HG03460 (cell line): ENCODE measurements around the gene CRIM1.

Experiments used
- ATAC-seq: cut with Tn5 transposase; IDR thresholded peaks from one replicate; pipeline ENCODE4 v1.9.1; 2021; ENCODE audit not compliant: unreplicated experiment

CRIM1 gene

GRCh38 chr2:36545871-36546416 lies 190.4 kb downstream of the CRIM1 start:
- no peak for ATAC-seq

- no peak for ATAC-seq
Observed at GRCh38 chr2:36547906-36548305, 192.3 kb downstream of the CRIM1 start.

DNA sequence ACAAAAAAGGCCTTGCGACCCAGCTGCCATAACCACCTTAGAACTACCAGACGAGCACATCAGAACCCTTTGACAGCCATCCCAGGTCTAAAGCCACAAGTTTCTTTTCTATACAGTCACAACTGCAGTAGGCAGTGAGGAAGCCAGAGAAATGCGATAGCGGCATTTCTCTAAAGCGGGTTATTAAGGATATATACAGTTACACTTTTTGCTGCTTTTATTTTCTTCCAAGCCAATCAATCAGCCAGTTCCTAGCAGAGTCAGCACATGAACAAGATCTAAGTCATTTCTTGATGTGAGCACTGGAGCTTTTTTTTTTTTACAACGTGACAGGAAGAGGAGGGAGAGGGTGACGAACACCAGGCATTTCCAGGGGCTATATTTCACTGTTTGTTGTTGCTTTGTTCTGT lies 193.6 kb downstream of the CRIM1 start:
- ATAC-seq: no peak

GRCh38 chr2:36550006-36550405 lies 194.4 kb downstream of the CRIM1 start:
- ATAC-seq: no peak

DNA sequence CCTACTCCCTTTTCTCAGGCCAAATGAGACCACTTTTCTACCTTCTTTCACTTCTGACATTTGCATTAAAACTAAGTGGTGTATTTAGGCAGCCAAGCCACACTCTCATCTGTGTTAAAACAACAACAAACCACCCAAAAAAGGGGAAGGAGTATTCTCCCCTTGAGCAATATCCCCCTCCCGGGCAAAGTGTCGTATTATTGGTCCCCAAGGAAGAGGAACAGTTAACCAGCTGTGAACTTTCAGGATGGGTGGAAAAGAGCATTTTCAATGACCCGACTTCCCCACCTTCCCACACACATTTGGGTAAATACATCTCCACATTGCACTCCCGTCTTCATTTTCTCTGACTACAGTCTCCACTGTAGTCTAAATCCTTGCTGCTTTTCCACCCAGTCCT lies 198.1 kb downstream of the CRIM1 start:
- no peak for ATAC-seq

DNA sequence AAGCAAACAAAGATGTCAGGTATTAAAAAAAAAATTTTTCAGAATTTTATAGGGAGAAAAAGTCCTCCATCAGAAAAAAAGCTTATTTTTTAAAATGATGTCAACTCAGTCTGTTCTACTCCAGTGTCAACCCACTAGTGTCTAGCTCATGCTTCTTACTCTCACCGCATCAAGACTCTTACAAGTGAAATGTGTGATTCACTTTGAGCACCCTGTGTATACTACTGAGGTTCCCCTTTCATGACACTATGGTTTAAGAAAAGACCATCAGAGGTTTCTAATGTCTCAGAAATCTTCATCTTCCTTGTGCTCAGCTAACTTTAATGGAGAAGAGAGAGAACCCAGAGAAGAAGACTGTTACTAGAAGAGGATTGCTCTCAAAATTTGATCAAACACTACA lies 199.0 kb downstream of the CRIM1 start:
- no peak for ATAC-seq

- no peak for ATAC-seq
Observed at GRCh38 chr2:36555789-36556188, 200.2 kb downstream of the CRIM1 start.

- ATAC-seq: no peak
Observed at GRCh38 chr2:36556842-36557241, 201.3 kb downstream of the CRIM1 start.

DNA sequence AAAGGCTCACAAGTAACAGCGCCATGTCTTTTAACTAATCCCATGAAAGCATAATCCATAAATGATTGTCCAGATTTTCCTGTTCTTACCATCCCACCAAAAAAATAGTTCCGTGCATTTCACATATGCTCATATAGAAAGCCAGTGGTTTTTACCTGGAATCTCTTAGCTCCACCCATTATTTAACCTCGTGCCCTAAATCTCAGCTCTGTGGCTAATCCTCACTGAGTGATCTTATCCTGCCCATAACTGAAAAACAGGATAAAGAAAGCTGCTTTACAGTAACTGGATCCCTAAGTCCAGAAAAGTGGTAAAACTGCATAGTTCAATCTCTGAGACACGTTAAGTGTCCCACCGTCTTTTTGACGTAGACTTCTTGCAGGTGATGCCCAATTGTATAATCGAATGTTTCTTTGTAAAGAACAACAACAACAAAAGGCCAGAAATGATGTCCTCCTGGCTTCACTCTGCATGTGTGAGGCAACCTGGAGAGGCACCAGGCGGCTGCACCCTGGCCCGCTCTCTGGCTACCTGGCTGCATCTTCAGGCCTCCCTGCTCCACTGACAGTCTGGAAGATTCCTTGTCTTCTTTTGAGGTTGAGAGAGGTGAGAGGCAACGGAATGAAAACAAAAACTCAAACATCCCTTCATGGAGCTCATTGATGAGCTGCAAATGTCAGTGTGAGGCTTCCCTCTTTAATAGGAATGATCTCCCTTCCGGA lies 203.8 kb downstream of the CRIM1 start:
- no peak for ATAC-seq

DNA sequence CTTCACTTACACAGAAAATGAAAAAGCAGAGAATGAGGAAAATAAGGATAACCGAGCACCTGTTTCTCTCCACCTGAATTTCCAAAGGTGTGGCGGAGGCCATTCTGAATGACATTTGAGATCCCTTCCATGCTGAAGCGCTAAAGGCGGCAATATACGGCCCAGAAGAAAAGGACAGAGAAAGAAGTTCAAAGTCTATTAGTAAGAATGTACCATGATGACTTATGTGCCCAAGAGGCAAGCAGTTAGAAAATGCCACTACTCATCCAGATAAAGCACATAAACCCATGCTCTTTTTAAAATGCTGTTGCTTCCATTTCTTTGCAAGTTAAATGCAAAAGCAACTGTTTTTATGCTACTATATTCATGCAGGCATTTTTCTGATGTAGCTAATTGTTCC lies 205.1 kb downstream of the CRIM1 start:
- ATAC-seq: no peak

DNA sequence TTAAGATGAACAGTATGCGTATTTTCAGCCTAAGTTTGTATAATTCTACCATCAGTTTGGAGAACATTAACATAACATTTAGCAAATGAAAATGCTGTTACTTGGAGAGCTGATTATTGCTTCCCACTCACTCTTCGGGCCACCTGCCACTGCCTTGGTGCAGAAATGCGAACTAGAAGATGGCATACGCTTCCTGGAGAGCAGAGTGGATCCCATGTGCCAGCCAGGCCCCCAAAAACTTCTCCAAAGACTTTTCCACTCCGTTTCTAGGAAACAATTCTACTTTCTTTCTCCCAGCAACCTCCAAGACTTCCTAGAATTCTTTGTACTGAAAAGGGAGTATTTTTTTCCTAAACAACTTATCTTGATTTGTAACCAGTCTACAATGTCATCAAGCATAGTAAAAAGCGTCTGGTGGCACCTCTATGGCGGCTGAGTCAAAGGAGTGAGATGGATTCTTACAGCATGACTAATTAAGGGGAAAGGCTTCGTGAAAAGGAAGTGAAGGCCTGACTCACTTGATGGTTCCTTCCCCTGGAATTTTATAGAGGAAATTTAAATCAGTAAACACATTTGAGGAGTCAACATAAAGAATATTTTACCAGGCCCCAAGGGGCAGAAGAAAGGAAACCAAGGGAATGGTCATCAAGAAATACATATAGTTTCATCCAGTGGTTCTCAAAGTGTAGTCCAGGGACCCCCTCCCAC lies 205.8 kb downstream of the CRIM1 start:
- ATAC-seq: no peak

DNA sequence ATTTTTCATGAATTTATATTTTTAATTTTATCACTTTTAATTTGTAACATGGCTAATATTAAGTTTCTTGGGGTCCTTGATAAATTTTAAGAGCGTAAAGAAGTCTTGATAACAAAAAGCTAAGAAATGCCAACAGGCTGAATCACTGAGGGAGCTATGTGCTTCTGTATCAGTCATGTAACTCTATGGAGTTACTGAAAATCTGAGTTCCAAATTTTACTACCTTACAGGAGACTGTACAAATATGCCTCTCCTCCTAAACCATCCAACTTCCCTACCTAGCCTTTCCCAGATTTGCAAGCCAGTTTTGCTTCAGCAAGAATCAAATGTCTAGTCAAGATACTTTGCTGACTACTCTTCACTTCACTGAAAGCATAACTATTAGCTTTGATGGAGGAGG lies 206.7 kb downstream of the CRIM1 start:
- ATAC-seq: no peak

DNA sequence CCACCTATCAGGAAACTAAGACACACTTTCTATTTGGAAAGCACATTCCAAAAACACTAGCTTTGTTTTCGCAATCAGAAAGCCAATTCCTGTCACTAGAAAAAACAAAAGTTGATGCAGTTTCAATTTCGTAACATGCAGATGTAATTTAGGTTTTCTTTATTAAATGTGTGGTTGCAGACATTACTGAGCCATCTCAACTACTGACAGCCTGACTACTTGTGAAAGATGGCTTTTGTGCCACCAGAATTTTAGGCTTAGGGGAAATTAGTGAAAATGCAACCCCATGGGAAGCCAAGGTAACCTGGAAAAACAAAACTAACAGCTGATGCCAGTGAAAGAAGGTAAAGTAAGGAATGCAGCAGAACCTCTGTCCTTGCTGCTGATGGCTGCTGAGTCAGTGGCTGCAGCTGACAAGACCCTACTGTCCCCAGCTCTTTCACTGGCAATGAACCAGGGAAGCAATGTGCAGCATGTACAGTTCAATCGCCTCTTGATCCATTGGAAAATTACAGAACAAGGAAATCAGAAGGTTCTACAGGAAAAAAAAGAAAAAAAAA lies 207.5 kb downstream of the CRIM1 start:
- no peak for ATAC-seq

DNA sequence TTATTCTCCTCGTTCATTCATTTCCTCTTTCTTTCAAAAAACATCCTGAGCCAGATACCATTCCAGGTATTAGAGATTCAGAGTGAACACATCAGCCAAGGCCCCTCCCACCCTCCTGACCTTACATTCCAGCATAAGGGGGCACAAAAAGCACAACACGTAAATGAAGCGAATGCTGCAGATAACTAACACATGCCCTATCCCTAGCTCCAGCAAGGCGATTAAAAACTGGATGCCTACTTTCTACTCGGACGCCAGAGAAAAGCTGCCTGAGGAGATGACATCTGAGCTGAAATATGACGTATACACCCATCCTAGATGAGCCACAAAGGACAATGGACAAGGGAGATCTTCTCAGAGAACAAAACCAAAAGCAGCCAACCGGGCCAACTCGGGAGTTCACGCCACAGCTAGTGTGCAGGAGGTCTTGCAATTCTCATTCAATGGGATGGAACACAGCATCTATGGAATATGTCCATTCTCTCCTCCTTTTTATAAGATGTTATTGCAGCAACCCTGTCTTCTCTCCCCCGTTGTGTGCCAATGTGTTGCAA lies 208.9 kb downstream of the CRIM1 start:
- no peak for ATAC-seq

- no peak for ATAC-seq
Observed at GRCh38 chr2:36565712-36566111, 210.1 kb downstream of the CRIM1 start.

DNA sequence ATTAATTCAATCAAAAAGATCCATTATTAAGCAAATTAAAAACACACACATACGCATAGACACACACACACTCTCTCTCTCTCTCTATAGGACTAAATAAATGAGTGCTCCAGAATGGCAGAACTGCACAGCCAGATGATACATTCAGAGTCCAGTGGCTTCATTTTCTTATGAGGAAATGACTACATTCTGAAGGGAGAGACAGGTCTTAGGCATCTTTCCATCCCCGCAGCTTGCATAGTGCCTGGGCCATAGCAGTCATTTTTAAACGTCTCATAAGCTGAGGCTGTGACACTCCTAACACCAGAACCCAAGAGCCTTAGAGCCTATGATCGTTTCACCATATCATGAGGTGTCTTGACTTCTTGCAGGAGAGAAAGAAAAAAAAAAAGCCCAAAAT lies 211.3 kb downstream of the CRIM1 start:
- ATAC-seq: no peak

DNA sequence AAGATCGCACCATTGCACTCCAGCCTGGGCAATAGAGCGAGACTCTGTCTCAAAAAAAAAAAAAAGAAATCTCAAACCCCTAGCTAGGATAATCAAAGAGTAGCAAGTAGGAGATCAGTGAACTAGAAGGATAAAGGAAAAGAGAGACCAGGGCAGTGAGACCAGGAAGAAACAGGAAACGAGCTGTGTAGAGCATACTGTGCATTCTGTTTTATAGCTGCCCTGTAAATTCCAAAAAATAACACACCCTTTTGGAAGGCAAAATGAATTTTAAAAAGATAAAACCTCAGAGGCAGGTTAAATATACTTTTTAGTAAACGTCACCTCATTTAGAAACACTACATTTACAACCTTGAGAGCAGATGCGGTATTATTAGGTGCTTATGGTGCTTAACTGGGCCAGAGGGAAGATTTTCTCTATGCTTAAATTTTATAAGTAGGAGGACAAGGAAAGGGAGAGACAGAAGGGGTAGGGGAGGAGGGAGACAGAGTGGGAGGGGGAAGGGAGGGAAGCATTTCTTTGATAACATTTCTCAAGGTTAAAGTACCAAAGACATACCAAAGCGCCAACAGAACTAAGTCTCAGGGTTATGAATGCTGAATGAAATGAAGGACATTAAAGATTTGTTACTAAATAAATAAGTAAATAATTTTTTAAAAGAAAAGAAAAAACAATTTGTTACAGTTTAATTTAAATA lies 212.3 kb downstream of the CRIM1 start:
- ATAC-seq: no peak

GRCh38 chr2:36568516-36569246 lies 213.1 kb downstream of the CRIM1 start:
- no peak for ATAC-seq

- ATAC-seq: no peak
Observed at GRCh38 chr2:36569267-36569856, 213.8 kb downstream of the CRIM1 start.

DNA sequence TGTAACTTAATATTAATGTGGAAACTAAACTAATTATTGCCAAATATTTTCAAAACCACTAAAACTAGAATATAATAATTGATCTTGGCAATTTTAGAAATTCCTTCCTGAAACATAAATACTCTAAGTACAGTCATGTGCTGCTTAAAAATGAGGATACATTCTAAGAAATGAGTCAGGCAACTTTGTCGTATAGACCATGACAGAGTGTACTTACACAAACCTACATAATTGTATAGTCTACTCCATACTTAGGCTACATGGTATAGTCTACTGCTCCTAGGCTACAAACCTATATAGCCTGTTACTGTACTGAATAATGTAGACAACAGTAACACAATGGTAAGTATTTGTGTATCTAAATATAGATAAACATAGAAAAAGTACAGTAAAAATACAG lies 214.8 kb downstream of the CRIM1 start:
- no peak for ATAC-seq
